ENCODE measurements around the gene TIMM10B.

Gene TIMM10B

DNA sequence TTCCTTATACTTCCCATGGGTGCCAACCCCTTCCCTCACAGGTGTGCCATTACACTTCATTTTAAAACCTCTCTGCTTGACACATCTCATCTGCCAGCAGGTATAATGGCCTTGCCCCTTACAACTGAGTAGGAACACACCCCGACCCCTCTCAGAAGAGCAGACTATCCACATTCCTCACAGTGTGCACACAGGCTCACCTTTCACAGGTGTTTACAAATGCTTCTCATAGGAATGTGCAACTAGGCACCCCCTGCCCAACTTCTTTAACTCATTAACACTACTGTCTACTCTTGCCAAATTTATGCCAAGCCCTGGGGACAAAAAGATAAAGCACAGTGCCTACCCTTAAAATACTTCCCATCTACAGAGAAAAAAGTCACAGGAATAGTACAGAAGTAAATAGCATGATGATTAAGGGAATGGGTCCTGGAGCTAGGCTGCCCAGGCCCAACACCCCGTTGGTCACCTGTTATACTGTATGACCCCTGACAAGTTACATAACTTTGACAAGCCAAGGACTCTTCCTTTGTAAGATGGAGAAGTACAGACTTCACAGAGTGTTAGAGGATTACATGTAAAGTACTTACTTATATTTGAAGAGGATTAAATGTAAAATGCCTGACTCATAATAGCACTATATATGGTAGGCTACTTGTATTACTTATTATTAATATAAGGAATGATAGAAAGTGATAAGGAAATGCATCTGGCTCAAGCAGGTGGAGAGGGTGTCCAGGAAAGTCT lies 22.8 kb upstream of the TIMM10B start:
- TF ChIP-seq FOXM1 (IDR thresholded peaks at IDR 0.05; ENCODE audit: borderline replicate concordance) (no peak), BHLHE40 (IDR thresholded peaks at IDR 0.05; ENCODE audit: borderline replicate concordance) (no peak), ELF4 (IDR thresholded peaks at IDR 0.05) (no peak), SP1 (IDR thresholded peaks at IDR 0.05) (no peak), HDGF (IDR thresholded peaks at IDR 0.05; ENCODE audit: borderline replicate concordance) (no peak), NFRKB (IDR thresholded peaks at IDR 0.05) (no peak), CTBP1 (IDR thresholded peaks at IDR 0.05; ENCODE audit: borderline replicate concordance) (no peak), LEF1 (IDR thresholded peaks at IDR 0.05; ENCODE audit: borderline replicate concordance) (no peak), FOXA1 (IDR thresholded peaks at IDR 0.05) (no peak)
- TF ChIP-seq, protein P1, sequence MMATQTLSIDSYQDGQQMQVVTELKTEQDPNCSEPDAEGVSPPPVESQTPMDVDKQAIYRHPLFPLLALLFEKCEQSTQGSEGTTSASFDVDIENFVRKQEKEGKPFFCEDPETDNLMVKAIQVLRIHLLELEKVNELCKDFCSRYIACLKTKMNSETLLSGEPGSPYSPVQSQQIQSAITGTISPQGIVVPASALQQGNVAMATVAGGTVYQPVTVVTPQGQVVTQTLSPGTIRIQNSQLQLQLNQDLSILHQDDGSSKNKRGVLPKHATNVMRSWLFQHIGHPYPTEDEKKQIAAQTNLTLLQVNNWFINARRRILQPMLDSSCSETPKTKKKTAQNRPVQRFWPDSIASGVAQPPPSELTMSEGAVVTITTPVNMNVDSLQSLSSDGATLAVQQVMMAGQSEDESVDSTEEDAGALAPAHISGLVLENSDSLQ (IDR thresholded peaks at IDR 0.05): no peak
- ChIA-PET POLR2A (no interaction called here), CTCF (interaction anchor here (0.9 kb wide), 1 partner anchor 13 kb away, joined by 3 read pairs; no protein-coding TSS in a partner anchor)
- DNase-seq (ENCODE audit: extremely low spot score): no peak

GRCh38 chr11:6459099-6459450 lies 22.2 kb upstream of the TIMM10B start:
- DNase-seq (ENCODE audit: extremely low spot score): no peak
- POLR2A ChIA-PET: no interaction called here
- TF ChIP-seq ARNT (IDR thresholded peaks at IDR 0.05): no peak
- no peak for TF ChIP-seq FOXM1 (IDR thresholded peaks at IDR 0.05; ENCODE audit: borderline replicate concordance)
- TF ChIP-seq ELF4 (IDR thresholded peaks at IDR 0.05): no peak
- CTCF ChIA-PET: interaction anchor here (0.9 kb wide), 1 partner anchor 13 kb away, joined by 3 read pairs; no protein-coding TSS in a partner anchor

DNA sequence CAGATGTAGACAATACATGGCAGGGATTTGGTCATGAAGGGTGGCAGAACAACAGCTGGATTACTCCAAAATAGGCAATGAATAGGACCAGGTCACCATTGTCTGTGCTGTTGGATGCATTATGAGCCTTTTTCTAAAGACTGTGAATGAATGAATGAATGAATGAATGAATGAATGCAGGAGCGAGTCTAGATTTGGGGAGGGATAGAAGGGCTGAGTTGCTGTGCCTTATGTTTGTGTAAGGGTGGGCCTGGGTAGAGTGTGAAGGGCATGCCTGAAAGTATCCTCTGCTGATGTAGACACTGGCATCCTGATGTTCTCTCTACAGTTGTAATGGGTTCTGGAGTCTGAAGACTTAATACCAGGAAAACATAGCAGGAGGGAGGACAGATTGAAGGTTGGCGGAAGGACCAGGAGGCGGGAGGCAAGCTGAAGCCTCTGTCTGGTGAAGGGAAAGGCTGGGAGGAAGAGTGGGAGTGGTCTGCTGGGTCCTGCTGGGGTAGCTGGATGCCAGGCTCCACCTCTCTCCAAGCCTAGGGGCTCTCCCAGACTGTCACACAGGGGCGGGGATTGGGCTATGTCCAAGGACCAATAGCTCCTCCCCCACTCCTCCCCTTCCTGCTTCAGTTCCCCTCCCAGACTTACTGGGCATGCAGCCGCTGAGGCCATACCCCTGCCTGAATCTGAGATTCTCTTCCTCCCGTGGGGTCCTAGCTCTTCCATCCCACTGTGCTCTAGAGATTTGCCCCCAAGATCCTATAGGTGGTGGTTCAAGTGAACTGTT lies 12.4 kb upstream of the TIMM10B start:
- ChIA-PET POLR2A (interaction anchor here (0.6 to 1.9 kb wide), 13 partner anchors 9 to 234 kb away, joined by 3 to 22 read pairs (median 4); partner anchors contain the start of genes APBB1, ARFIP2, FHIP1B and SMPD1), CTCF (interaction anchor here (0.9 to 1.6 kb wide), 5 partner anchors 25 to 106 kb away, joined by 3 to 6 read pairs (median 4); no protein-coding TSS in a partner anchor)
- TF ChIP-seq NFRKB (IDR thresholded peaks at IDR 0.05) (no peak), FOXA1 (IDR thresholded peaks at IDR 0.05) (no peak), HDGF (IDR thresholded peaks at IDR 0.05; ENCODE audit: borderline replicate concordance) (no peak), LEF1 (IDR thresholded peaks at IDR 0.05; ENCODE audit: borderline replicate concordance) (no peak), SUZ12 (IDR thresholded peaks at IDR 0.05) (no peak), ELF4 (IDR thresholded peaks at IDR 0.05) (no peak), TARDBP (IDR thresholded peaks at IDR 0.05) (no peak), ZNF384 (IDR thresholded peaks at IDR 0.05) (no peak), L3MBTL2 (conservative IDR thresholded peaks at IDR 0.05) (no peak), CTBP1 (IDR thresholded peaks at IDR 0.05; ENCODE audit: borderline replicate concordance) (no peak)
- TF ChIP-seq, protein P1 (IDR thresholded peaks at IDR 0.05): no peak
- DNase-seq (ENCODE audit: extremely low spot score): peak; percentile 87

- DNase-seq (ENCODE audit: extremely low spot score): no peak
- ChIA-PET POLR2A (interaction anchor here (0.8 to 1.9 kb wide), 8 partner anchors 8 to 214 kb away, joined by 3 to 22 read pairs (median 4); partner anchors contain the start of genes APBB1, ARFIP2, SMPD1 and TIMM10B), CTCF (interaction anchor here (0.6 to 1.6 kb wide), 6 partner anchors 26 to 920 kb away, joined by 3 to 6 read pairs (median 4); no protein-coding TSS in a partner anchor)
- TF ChIP-seq HDGF (IDR thresholded peaks at IDR 0.05; ENCODE audit: borderline replicate concordance) (no peak), CTBP1 (IDR thresholded peaks at IDR 0.05; ENCODE audit: borderline replicate concordance) (no peak), NFRKB (IDR thresholded peaks at IDR 0.05) (no peak), LEF1 (IDR thresholded peaks at IDR 0.05; ENCODE audit: borderline replicate concordance) (no peak), SP1 (IDR thresholded peaks at IDR 0.05) (no peak), BHLHE40 (IDR thresholded peaks at IDR 0.05; ENCODE audit: borderline replicate concordance) (no peak), TARDBP (IDR thresholded peaks at IDR 0.05) (no peak), ZNF384 (IDR thresholded peaks at IDR 0.05) (no peak), FOXA1 (IDR thresholded peaks at IDR 0.05) (no peak), L3MBTL2 (conservative IDR thresholded peaks at IDR 0.05) (no peak), FOXM1 (IDR thresholded peaks at IDR 0.05; ENCODE audit: borderline replicate concordance) (no peak), ARNT (IDR thresholded peaks at IDR 0.05) (no peak), FOXK2 (IDR thresholded peaks at IDR 0.05) (no peak)
- TF ChIP-seq, protein P1 (IDR thresholded peaks at IDR 0.05): no peak
Observed at GRCh38 chr11:6469599-6469998, 11.7 kb upstream of the TIMM10B start.

DNA sequence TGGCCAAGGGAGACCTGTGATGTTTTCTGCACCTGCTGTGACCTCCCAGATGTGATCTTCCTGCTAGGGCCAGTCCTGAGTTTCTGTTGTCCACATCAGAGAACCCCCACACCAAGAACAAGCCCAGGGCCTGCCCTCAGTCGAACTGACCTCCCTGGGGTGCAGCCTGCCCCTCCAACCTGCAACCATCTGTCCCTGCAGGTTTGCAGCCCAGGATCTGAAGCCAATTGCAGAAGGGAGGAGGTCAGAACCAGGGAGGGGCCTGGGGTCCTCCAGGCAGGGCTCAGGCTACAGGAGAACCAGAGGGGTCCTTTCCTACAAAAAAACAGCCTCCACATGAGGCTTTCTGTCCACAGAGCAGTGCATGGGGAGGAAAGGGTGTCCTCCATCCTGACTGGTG lies 8.4 kb upstream of the TIMM10B start:
- CTCF ChIA-PET: interaction anchor here (1.3 to 2.0 kb wide), 2 partner anchors 29 to 94 kb away, joined by 3 to 7 read pairs; no protein-coding TSS in a partner anchor
- no peak for DNase-seq (ENCODE audit: extremely low spot score)
- TF ChIP-seq HDGF (IDR thresholded peaks at IDR 0.05; ENCODE audit: borderline replicate concordance) (no peak), SP1 (IDR thresholded peaks at IDR 0.05) (no peak), L3MBTL2 (conservative IDR thresholded peaks at IDR 0.05) (no peak), FOXK2 (IDR thresholded peaks at IDR 0.05) (no peak), NFRKB (IDR thresholded peaks at IDR 0.05) (no peak), ELF4 (IDR thresholded peaks at IDR 0.05) (no peak), FOXM1 (IDR thresholded peaks at IDR 0.05; ENCODE audit: borderline replicate concordance) (no peak), TARDBP (IDR thresholded peaks at IDR 0.05) (no peak), ZNF384 (IDR thresholded peaks at IDR 0.05) (no peak), FOXA1 (IDR thresholded peaks at IDR 0.05) (no peak), CTBP1 (IDR thresholded peaks at IDR 0.05; ENCODE audit: borderline replicate concordance) (no peak), SUZ12 (IDR thresholded peaks at IDR 0.05) (no peak), ARNT (IDR thresholded peaks at IDR 0.05) (no peak), BHLHE40 (IDR thresholded peaks at IDR 0.05; ENCODE audit: borderline replicate concordance) (no peak), LEF1 (IDR thresholded peaks at IDR 0.05; ENCODE audit: borderline replicate concordance) (no peak)
- TF ChIP-seq, protein P1 (IDR thresholded peaks at IDR 0.05): no peak
- POLR2A ChIA-PET: interaction anchor here (1.4 to 2.8 kb wide), 3 partner anchors 8 to 210 kb away, joined by 3 to 9 read pairs (median 6); partner anchors contain the start of genes APBB1, ARFIP2, MRPL17 and TIMM10B
